Activated CD4-positive, alpha-beta T cell treated with anti-CD3 and anti-CD28 coated beads, Interleukin-2, amount 50 U/mL, for 4 hours (primary cell): ENCODE data around the gene ILF3.

Experiments
- DNase-seq, 2 experiments: peaks; one replicate each; pipeline ENCODE4 v3.0.0-alpha.2; 2020

Gene ILF3

GRCh38 chr19:10653732-10654609 is at the start of gene ILF3:
TSS of gene ILF3 (plus strand) at chr19:10654346. CDS start at chr19:10670606, 16,260 bp downstream.
- DNase-seq: peak; percentile 100

GRCh38 chr19:10604460-10604980 is 49.6 kb upstream of the ILF3 start:
- no peak for DNase-seq

- DNase-seq: no peak
Measured at GRCh38 chr19:10611907-10612306, 42.2 kb upstream of the ILF3 start.

- no peak for DNase-seq
Measured at GRCh38 chr19:10612499-10613119, 41.5 kb upstream of the ILF3 start.

- no peak for DNase-seq
Measured at GRCh38 chr19:10615429-10616023, 38.6 kb upstream of the ILF3 start.

- DNase-seq: no peak
Measured at GRCh38 chr19:10617409-10618121, 36.6 kb upstream of the ILF3 start.

GRCh38 chr19:10618846-10619245 is 35.3 kb upstream of the ILF3 start:
- DNase-seq: no peak

- DNase-seq: no peak
Measured at GRCh38 chr19:10620786-10621185, 33.4 kb upstream of the ILF3 start.

GRCh38 chr19:10621966-10622365 is 32.2 kb upstream of the ILF3 start:
- DNase-seq: no peak

GRCh38 chr19:10624585-10624984 is 29.6 kb upstream of the ILF3 start:
- no peak for DNase-seq

GRCh38 chr19:10625003-10625761 is 29.0 kb upstream of the ILF3 start, which contains the start of gene SLC44A2:
TSS of gene SLC44A2 (plus strand) at chr19:10625553. CDS start at chr19:10625634, 81 bp downstream.
- no peak for DNase-seq

- no peak for DNase-seq
Measured at GRCh38 chr19:10625762-10626138, 28.4 kb upstream of the ILF3 start.

GRCh38 chr19:10631874-10632273 is 22.3 kb upstream of the ILF3 start:
- no peak for DNase-seq

- no peak for DNase-seq
Measured at GRCh38 chr19:10634430-10634829, 19.7 kb upstream of the ILF3 start.

- DNase-seq: no peak
Measured at GRCh38 chr19:10634963-10635362, 19.2 kb upstream of the ILF3 start.

- DNase-seq: no peak
Measured at GRCh38 chr19:10636304-10636972, 17.7 kb upstream of the ILF3 start.

GRCh38 chr19:10637894-10638293 is 16.3 kb upstream of the ILF3 start:
- DNase-seq: no peak

GRCh38 chr19:10639836-10640235 is 14.3 kb upstream of the ILF3 start:
- DNase-seq: no peak

- DNase-seq: no peak
Measured at GRCh38 chr19:10640361-10640760, 13.8 kb upstream of the ILF3 start.

GRCh38 chr19:10641248-10641647 is 12.9 kb upstream of the ILF3 start:
- DNase-seq: no peak

- no peak for DNase-seq
Measured at GRCh38 chr19:10642473-10643171, 11.5 kb upstream of the ILF3 start.
